HEK293T (cell line): ENCODE data around the gene SYT2.
"Not testable (repeated sequence)": the region's sequence is repeated elsewhere in the genome, so short reads cannot be mapped to it uniquely, and the experiment has no call there.

Source experiments
- ARNT ChIP-seq: fragments of 450-650 bp; IDR thresholded peaks from 2 replicates; pipeline ENCODE4 v1.6.1; 2017; ENCODE audit warnings: mild to moderate bottlenecking
- BHLHE40 ChIP-seq: fragments of 450-650 bp; IDR thresholded peaks from 2 replicates; pipeline ENCODE4 v1.6.1; 2016; ENCODE audit warnings: mild to moderate bottlenecking, moderate library complexity, borderline replicate concordance
- CTBP1 ChIP-seq: fragments of 450-650 bp; IDR thresholded peaks from 2 replicates; pipeline ENCODE4 v1.6.1; 2016; ENCODE audit warnings: borderline replicate concordance
- FOXA1 ChIP-seq: fragments of 450-650 bp; IDR thresholded peaks from 2 replicates; pipeline ENCODE4 v1.6.1; 2016; ENCODE audit warnings: mild to moderate bottlenecking
- FOXK2 ChIP-seq: fragments of 450-650 bp; IDR thresholded peaks from 2 replicates; pipeline ENCODE4 v1.6.1; 2016; ENCODE audit warnings: mild to moderate bottlenecking
- FOXM1 ChIP-seq: fragments of 450-650 bp; IDR thresholded peaks from 2 replicates; pipeline ENCODE4 v1.6.1; 2017; ENCODE audit warnings: mild to moderate bottlenecking, borderline replicate concordance
- HDGF ChIP-seq: fragments of 450-650 bp; IDR thresholded peaks from 2 replicates; pipeline ENCODE4 v1.6.1; 2017; ENCODE audit warnings: antibody characterized with exemption, borderline replicate concordance
- L3MBTL2 ChIP-seq: fragments of 450-650 bp; conservative IDR thresholded peaks from 2 replicates; pipeline ENCODE4 v1.6.1; 2016; ENCODE audit warnings: mild to moderate bottlenecking
- NFRKB ChIP-seq: fragments of 450-650 bp; IDR thresholded peaks from 2 replicates; pipeline ENCODE4 v1.6.1; 2016; ENCODE audit warnings: mild to moderate bottlenecking, moderate library complexity
- PKNOX1 ChIP-seq: fragments of 450-650 bp; IDR thresholded peaks from 2 replicates; pipeline ENCODE4 v1.6.1; 2016
- SP1 ChIP-seq: fragments of 450-650 bp; IDR thresholded peaks from 2 replicates; pipeline ENCODE4 v1.6.1; 2017
- SUZ12 ChIP-seq: fragments of 450-650 bp; IDR thresholded peaks from 2 replicates; pipeline ENCODE4 v1.6.1; 2016; ENCODE audit warnings: mild to moderate bottlenecking
- TARDBP ChIP-seq: fragments of 450-650 bp; IDR thresholded peaks from 2 replicates; pipeline ENCODE4 v1.6.1; 2016
- ZNF384 ChIP-seq: fragments of 450-650 bp; IDR thresholded peaks from 2 replicates; pipeline ENCODE4 v1.6.1; 2016

- not testable (repeated sequence) for TF ChIP-seq SP1, TARDBP, FOXM1, BHLHE40, HDGF, SUZ12, ZNF384, L3MBTL2, FOXK2, ARNT, CTBP1, FOXA1, PKNOX1, NFRKB
Observed at GRCh38 chr1:202544766-202545449, 165.3 kb downstream of the SYT2 start.
